GM12872 (cell line): ENCODE data around the gene EGFR.

Experiments
- TF ChIP-seq, protein P1 (sequence below): IDR thresholded peaks from 3 replicates; pipeline ENCODE4 v1.5.1; 2011; ENCODE audit warnings: low read depth, mild to moderate bottlenecking, low read length, moderate library complexity; ENCODE audit not compliant: insufficient read depth

EGFR gene

DNA sequence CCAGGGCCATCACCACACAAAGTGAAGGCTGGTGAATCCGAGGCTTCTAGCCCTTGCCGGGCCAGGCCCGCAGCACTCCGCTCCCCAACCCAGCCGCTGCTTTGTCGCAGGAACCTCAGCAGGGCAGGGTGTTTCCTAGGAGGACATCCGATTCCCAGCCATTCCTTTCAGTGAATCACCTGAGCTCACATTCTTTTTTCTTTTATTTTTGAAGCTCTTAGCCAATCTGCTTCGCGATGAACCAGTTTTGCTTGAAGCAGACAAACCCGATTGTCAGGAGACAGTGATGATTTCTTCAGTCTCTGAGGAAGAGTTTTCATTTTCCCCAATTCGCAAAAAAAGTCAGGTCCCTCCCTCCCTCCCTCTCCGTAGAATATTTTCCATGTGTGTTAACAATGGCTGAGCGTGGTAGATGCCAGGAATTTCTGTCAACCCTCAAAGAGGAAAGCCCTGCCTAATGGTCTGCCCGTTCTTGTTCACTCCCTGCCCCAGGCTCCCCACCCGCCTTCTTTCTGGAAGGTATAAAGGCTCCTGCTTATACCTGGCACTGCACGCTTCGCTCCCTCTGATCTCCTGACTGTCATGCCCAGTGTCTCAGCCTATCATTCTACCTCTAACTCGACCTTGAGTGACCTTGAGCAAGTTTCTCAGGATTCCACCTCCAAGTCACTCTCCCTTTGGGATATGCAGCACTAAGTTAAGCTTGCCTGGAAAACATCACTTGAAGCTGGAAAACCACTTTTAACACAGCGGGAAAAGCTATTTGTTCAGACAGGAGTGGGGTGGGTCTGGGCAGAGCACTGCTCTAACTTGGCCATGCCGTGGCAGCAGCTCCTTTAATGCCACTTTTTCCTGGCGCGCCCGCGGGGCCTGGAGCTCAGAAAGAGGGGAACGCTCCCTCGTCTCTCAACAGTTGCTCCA lies 35.1 kb downstream of the EGFR start:
- TF ChIP-seq, protein P1, sequence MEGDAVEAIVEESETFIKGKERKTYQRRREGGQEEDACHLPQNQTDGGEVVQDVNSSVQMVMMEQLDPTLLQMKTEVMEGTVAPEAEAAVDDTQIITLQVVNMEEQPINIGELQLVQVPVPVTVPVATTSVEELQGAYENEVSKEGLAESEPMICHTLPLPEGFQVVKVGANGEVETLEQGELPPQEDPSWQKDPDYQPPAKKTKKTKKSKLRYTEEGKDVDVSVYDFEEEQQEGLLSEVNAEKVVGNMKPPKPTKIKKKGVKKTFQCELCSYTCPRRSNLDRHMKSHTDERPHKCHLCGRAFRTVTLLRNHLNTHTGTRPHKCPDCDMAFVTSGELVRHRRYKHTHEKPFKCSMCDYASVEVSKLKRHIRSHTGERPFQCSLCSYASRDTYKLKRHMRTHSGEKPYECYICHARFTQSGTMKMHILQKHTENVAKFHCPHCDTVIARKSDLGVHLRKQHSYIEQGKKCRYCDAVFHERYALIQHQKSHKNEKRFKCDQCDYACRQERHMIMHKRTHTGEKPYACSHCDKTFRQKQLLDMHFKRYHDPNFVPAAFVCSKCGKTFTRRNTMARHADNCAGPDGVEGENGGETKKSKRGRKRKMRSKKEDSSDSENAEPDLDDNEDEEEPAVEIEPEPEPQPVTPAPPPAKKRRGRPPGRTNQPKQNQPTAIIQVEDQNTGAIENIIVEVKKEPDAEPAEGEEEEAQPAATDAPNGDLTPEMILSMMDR, result no peak

DNA sequence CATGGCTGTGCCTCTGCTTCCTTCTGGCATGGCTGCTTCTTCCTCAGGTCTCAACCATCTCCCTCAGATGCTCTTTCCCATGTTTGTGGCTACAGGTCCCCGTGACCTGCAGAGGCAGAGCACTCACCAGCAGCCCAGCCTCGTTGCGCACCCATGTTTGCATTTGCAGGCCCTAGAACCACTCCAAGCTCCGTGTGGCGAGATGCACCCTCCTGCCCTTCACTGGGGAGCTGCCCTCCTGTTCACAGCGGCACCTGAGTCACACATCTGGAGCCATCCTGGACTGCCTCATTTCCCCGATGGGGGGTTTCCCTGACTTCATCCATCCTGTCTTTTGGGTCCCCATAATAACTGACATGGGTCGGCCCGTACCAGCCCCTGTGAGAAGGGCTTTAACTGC lies 35.9 kb downstream of the EGFR start:
- TF ChIP-seq, protein P1, result no peak

DNA sequence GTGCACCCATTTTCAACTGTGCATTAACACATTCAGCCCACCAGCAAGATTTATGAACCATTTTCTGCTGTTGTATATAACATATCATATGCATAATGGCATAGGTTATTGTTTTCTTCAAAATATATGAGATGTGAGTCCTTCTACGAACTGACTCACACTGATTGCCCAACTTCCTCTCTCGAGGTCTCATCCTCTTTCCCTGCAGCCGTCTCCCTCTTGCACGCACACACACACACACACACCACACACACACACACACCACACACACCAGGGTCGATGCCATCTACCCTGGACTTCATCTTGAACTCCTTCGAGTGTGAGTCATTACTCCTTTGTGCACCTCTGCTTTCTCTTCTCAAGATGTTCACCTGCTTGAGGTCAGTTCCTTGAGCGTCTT lies 36.7 kb downstream of the EGFR start:
- TF ChIP-seq, protein P1, result no peak

DNA sequence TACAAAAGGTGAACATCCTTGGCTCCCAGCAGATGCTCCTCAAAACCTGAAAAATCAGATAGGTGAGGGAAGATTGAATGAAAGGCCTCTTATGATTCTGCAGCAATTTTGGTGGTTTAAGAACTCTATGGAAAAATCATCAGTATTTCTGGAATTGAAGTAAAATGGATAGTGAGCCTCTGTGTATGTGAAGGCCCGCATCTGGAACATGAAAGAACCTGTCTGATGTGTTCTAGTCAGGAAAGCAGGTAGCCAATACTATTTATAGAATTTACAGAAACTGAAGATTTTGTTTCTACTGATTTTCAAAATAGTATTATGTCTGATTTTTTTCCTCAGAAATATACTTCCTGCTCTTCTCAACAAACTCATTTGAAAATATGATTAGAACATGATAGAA lies 37.3 kb downstream of the EGFR start:
- TF ChIP-seq, protein P1, result no peak

DNA sequence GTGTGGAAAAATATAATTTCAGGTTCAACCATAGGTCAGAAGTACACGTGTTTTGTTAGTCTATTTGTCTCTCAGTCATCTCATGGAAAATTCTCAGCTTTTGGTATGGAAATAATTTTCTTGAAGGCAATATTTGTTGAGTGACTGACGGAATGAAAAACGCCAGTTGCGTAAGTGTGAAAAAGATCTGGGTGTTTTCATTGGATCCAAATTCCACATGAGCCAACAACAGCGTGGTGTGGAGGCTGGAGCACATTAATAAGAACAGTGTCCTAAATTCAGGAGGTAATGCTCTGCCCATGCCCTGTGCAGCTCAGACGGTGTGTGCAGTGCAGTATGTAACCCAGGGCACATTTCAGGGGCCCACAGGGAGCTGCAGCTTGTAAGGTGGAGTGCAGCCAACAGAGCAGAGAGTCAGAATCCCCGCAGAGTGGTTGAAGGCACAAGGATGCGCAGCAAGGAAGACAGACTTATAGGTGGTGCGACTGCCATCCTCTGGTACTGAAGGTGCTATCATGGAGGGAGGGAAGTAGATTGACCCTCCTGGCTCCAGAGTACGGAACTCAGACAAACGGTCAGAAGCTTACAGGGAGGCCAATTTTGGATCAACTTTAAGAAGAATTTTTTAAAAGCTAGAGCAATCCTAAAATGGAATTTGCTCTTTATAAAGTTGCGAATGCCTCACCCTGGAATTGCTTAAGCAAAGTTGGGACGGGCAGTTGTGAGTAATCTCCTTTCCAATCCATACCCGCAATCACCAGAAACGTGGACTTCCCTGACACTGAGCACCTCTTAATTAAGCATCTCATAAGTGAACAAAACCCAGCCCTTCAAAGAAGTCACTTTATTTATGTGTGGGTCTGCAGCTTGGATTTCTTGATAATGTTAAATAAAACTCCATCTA lies 38.0 kb downstream of the EGFR start:
- TF ChIP-seq, protein P1, result no peak

DNA sequence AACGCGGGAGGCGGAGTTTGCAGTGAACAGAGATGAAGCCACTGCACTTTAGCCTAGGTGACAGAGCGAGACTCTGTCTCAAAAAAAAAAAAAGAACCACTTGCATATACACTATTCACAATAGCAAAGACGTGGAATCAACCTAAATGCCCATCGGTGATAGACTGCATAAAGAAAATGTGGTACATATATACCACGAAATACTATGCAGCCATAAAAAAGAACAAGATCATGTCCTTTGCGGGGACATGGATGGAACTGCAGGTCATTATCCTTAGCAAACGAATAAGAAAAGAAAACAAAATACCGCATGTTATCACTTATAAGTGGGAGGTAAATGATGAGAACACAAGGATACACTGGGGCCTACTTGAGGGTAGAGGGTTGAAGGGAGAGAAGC lies 39.5 kb downstream of the EGFR start:
- TF ChIP-seq, protein P1, result no peak

DNA sequence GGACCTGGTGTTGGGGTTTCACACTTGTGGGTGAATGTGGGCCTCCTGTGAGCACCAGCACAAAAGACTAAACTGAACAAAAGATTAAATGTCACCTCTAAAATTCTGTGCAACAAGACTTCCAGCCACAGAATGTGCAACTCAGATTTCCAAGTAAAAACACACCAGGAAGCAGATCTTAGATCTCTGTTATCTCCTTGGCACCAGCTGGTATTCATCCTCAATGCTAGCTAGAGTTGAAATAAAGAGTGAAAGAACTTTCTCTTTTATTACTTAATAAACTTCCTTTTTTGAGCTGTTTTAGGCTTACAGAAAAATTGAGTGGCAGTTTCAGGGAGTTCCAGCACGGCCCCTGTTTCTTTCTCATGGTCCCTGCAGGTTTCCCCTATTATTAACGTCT lies 40.2 kb downstream of the EGFR start:
- TF ChIP-seq, protein P1, result no peak
